Uterus (tissue), 2 donors: Measurements from ENCODE around the gene PDCD7.

ENCODE experiments used
- CTCF ChIP-seq, 4 experiments: fragments of 200-600 bp in 2 of 4; fragments of 450-650 bp in 2 of 4; sonication (generic) in 2 of 4; IDR thresholded peaks; one replicate each; pipeline ENCODE4 v1.5.1; 2016 to 2019; ENCODE audit warnings: antibody characterized with exemption in 4 of 4, mild to moderate bottlenecking in 2 of 4, moderate library complexity in 1 of 4
- POLR2A ChIP-seq, 2 donors: fragments of 450-650 bp; IDR thresholded peaks; one replicate each; pipeline ENCODE4 v1.6.1; 2016; ENCODE audit warnings: antibody characterized with exemption in 2 of 2, mild to moderate bottlenecking in 1 of 2, moderate library complexity in 1 of 2

DNA sequence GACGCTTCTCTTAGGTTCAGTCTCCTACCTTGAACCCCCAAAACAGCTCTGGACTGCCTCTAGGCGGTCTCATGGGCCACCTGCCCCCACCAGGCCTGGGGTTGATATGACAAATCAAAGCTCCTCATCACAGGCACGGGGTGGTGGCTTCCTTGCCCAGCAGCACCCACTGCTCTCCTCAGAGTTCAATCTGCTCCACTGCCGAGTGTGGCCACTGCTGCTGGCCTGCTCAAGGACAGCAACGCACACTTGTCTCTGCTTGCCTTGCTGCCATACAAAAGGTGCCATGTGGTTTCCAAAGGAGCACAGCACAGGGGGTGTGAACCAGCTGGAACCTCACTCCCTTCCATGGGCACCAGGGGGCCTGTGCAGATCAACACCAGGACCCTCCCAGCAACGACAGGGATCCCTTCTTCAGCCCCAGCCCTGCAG lies 46.9 kb downstream of the PDCD7 start:
- TF ChIP-seq POLR2A (IDR thresholded peaks at IDR 0.05) (no peak), CTCF (IDR thresholded peaks at IDR 0.05) (no peak)
